NCI-H524 (cell line): ENCODE results near the gene XRN1.
"Not testable (repeated sequence)": the region's sequence is repeated elsewhere in the genome, so short reads cannot be mapped to it uniquely, and the experiment has no call there.

Experiments
- DNase-seq, 2 experiments: peaks; one replicate each; lab custom pipeline; 2025; lab: John Stamatoyannopoulos, UW

Gene XRN1

GRCh38 chr3:142324275-142324953 is 123.4 kb downstream of the XRN1 start:
- not testable (repeated sequence) for DNase-seq

- DNase-seq: no peak
Observed at GRCh38 chr3:142319912-142320311, 127.9 kb downstream of the XRN1 start.

GRCh38 chr3:142319094-142319493 is 128.7 kb downstream of the XRN1 start:
- DNase-seq: no peak

- no peak for DNase-seq
Observed at GRCh38 chr3:142318331-142318730, 129.5 kb downstream of the XRN1 start.

GRCh38 chr3:142315978-142316388 is 131.9 kb downstream of the XRN1 start:
- not testable (repeated sequence) for DNase-seq

GRCh38 chr3:142315083-142315482 is 132.8 kb downstream of the XRN1 start:
- no peak for DNase-seq

GRCh38 chr3:142310439-142310838 is 137.4 kb downstream of the XRN1 start:
- no peak for DNase-seq

- DNase-seq: not testable (repeated sequence)
Observed at GRCh38 chr3:142302847-142303246, 145.0 kb downstream of the XRN1 start.

GRCh38 chr3:142298626-142299025 is 149.2 kb downstream of the XRN1 start:
- DNase-seq: no peak

- DNase-seq: no peak
Observed at GRCh38 chr3:142296507-142296906, 151.3 kb downstream of the XRN1 start.

- no peak for DNase-seq
Observed at GRCh38 chr3:142287866-142288638, 159.8 kb downstream of the XRN1 start.

GRCh38 chr3:142285083-142285517 is 162.7 kb downstream of the XRN1 start:
- peak; percentile 76 to 89 for DNase-seq

GRCh38 chr3:142282503-142282902 is 165.3 kb downstream of the XRN1 start:
- no peak for DNase-seq

GRCh38 chr3:142281474-142281873 is 166.4 kb downstream of the XRN1 start:
- no peak for DNase-seq

- peak; percentile 78 to 91 for DNase-seq
Observed at GRCh38 chr3:142279965-142280590, 167.8 kb downstream of the XRN1 start.

GRCh38 chr3:142278451-142278850 is 169.4 kb downstream of the XRN1 start:
- no peak for DNase-seq

- DNase-seq: no peak
Observed at GRCh38 chr3:142276781-142277180, 171.1 kb downstream of the XRN1 start.

GRCh38 chr3:142275856-142276255 is 172.0 kb downstream of the XRN1 start:
- no peak for DNase-seq

GRCh38 chr3:142274908-142275307 is 172.9 kb downstream of the XRN1 start:
- DNase-seq: no peak

- DNase-seq: peak; percentile 88 to 97
Observed at GRCh38 chr3:142273501-142273900, 174.3 kb downstream of the XRN1 start.

- DNase-seq: no peak
Observed at GRCh38 chr3:142272200-142272891, 175.5 kb downstream of the XRN1 start.

GRCh38 chr3:142270407-142270806 is 177.4 kb downstream of the XRN1 start:
- DNase-seq: no peak
